Body of pancreas (tissue), 4 donors: ENCODE measurements around the gene SETMAR. TPM values are rescaled to one million over a fixed set of nuclear protein-coding genes. Genes with fewer than 3 reads are reported as not detected.

Experiments used
- ATAC-seq: fragments of 150-250 bp; one replicate; pipeline ENCODE4 v1.9.1; 2016
- DNase-seq, 4 donors: peaks; one replicate each; pipeline ENCODE4 v3.0.0-alpha.2; 2019
- H3K27ac ChIP-seq, 4 donors: fragments of 200-600 bp; sonication (generic); 1 replicate in 3 of 4; 2 replicates in 1 of 4; pipeline versions ENCODE4 v1.5.1 to v1.6.1; 2016 to 2019; ENCODE audit warnings: mild to moderate bottlenecking in 1 of 4, mixed read lengths in 1 of 4, moderate library complexity in 1 of 4
- H3K27me3 ChIP-seq, 2 donors: fragments of 200-600 bp; sonication (generic); one replicate each; pipeline ENCODE4 v1.6.0; 2016; ENCODE audit warnings: mild to moderate bottlenecking in 1 of 2
- H3K36me3 ChIP-seq, 2 donors: fragments of 200-600 bp; sonication (generic); replicated peaks in 1 of 2; 2 replicates each; pipeline ENCODE4 v1.5.1; 2016; ENCODE audit warnings: low read depth in 2 of 2; ENCODE audit not compliant: insufficient read depth in 1 of 2
- H3K4me1 ChIP-seq: fragments of 200-600 bp; sonication (generic); one replicate; pipeline ENCODE4 v1.6.0; 2016
- H3K4me3 ChIP-seq, 2 donors: fragments of 200-600 bp; sonication (generic); 1 replicate in 1 of 2; 2 replicates in 1 of 2; pipeline ENCODE4 v1.5.1; 2016 to 2019
- H3K9me3 ChIP-seq, 3 donors: fragments of 200-600 bp; sonication (generic); 1 replicate in 2 of 3; 2 replicates in 1 of 3; pipeline ENCODE4 v1.5.1; 2016
- CTCF ChIP-seq, 7 experiments: fragments of 450-650 bp in 4 of 7; fragments of 200-600 bp in 3 of 7; sonication (generic) in 3 of 7; IDR thresholded peaks; one replicate each; pipeline ENCODE4 v1.5.1; 2016 to 2019; ENCODE audit warnings: antibody characterized with exemption in 7 of 7
- POLR2A ChIP-seq, 3 donors: fragments of 450-650 bp; IDR thresholded peaks; one replicate each; pipeline ENCODE4 v1.6.1; 2016; ENCODE audit warnings: antibody characterized with exemption in 3 of 3, mild to moderate bottlenecking in 2 of 3
- WGBS, 2 donors: methylation state at CpG; one replicate each; pipeline ENCODE4 v1.1.5; 2017; 5-methylcytosine and 5-hydroxymethylcytosine counted together
- intact Hi-C: fragments of 100-400 bp; cut with DNase I; formaldehyde crosslinking; loops from one replicate; pipeline ENCODE4 v1.15.1; 2023
- total RNA-seq, 2 donors: library from RNA; depleted of rRNA; stranded (reverse); fragments of >200 nt; gene quantifications; one replicate each; pipeline ENCODE4 v1.1.0, GENCODE V29; 2016

The SETMAR gene
- total RNA-seq, 2 donors from 2014 or later = 14.5 to 27.0 TPM

DNA sequence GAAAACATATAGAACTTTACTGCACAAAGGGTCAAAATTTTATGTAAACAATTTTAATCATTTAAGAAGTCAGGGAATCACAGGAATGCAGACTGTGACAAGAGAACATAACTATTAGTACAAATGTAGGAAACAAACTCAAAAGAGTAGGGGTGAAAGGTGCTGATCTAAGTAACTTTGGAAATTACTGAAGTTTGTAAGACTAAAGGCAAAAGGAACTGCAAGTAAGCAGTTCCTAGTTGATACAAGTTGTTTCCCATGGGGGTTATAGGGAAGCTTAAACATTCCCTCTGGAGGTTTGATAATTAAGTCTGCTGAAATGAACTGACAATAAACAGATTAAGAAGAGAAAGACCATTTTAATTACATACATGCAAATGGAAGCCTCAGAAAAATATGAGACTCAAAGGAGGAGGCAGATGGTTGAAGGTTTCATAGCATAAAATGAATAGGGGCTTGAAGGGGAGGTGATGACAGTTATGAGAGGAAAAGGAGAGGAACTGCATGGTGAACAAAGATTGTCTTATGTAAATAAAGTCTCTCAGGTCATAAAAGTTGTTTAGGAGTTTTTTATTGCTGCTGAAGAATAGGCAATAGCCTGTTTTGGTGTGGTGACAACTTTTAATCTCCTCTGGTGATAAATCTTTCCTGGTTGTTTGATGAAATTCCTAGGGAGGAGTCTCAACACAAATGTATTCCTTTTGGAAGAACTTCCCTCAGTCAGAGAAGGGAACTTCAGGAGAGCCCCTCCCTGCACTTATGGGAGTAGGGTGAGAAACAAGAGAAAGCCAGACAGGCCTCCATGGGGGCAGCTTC, 17.1 kb downstream of the SETMAR start:
- Histone ChIP-seq H3K4me3 (no peak overlapping the region), H3K4me1 (no peaks in the 10 kb centered on the region), H3K9me3 (no peaks in the 10 kb centered on the region), H3K27ac (no peak overlapping the region), H3K36me3 (peaks cover 0 to 8% of the 10 kb centered on the region in 2 donors), H3K27me3 (no peaks in the 10 kb centered on the region)
- intact Hi-C loops = no loop called here
- no peak for TF ChIP-seq CTCF (IDR thresholded peaks at IDR 0.05)
- no peak for ATAC-seq
- no peak for DNase-seq

- H3K9me3 ChIP-seq = no peaks in the 10 kb centered on the region
- WGBS, 2 donors = 71 to 82% methylated on average over 1 of the region's 1 CpG
- H3K4me3 ChIP-seq = no peak overlapping the region
Observed at GRCh38 chr3:4321732-4322131, 18.6 kb downstream of the SETMAR start.

DNA sequence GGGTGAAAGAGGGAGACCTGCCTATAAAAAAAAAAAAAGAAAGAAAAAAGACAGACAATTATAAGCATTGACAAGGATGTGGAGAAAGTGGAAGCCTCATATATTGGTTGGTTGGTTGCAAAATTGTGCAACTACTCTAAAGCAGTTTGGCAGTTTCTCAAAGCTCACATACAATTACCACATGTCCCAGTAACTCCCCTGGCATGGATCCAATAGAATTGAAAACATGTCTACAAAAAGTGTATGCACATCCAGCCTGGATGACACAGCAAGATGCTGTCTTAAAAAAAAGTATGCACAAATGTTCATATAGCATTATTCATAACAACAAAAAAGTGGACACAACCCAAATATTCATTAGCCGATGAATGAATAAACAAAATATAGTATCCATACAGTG, 19.5 kb downstream of the SETMAR start:
- TF ChIP-seq CTCF (IDR thresholded peaks at IDR 0.05) (no peak), POLR2A (IDR thresholded peaks at IDR 0.05) (no peak)
- intact Hi-C loops = no loop called here
- no peak overlapping the region for H3K4me3 ChIP-seq
- H3K27ac ChIP-seq = no peak overlapping the region
- no peaks in the 10 kb centered on the region for H3K27me3 ChIP-seq
- DNase-seq = peak in 1 of 4 donors; percentile 21
- no peaks in the 10 kb centered on the region for H3K9me3 ChIP-seq
- H3K36me3 ChIP-seq = no peaks in the 10 kb centered on the region
- no peaks in the 10 kb centered on the region for H3K4me1 ChIP-seq
- ATAC-seq = no peak
- 90 to 97% methylated on average over 1 of the region's 1 CpG for WGBS, 2 donors

More at GRCh38 chr3:4321732-4322131, 18.6 kb downstream of the SETMAR start:
- Histone ChIP-seq H3K27ac (no peak overlapping the region), H3K27me3 (no peaks in the 10 kb centered on the region), H3K36me3 (peaks cover 0 to 5% of the 10 kb centered on the region in 2 donors), H3K4me1 (no peaks in the 10 kb centered on the region)
- intact Hi-C loops = no loop called here
- TF ChIP-seq CTCF (IDR thresholded peaks at IDR 0.05) (no peak), POLR2A (IDR thresholded peaks at IDR 0.05) (no peak)
- DNase-seq (no peak), ATAC-seq (no peak)

GRCh38 chr3:4323246-4324027, 20.3 kb downstream of the SETMAR start:
- Histone ChIP-seq H3K4me3 (no peak overlapping the region), H3K27ac (no peak overlapping the region), H3K4me1 (no peaks in the 10 kb centered on the region), H3K9me3 (peaks cover 0 to 2% (median 0%) of the 10 kb centered on the region in 3 donors), H3K36me3 (no peaks in the 10 kb centered on the region), H3K27me3 (no peaks in the 10 kb centered on the region)
- DNase-seq (no peak), ATAC-seq (no peak)
- TF ChIP-seq CTCF (IDR thresholded peaks at IDR 0.05) (no peak), POLR2A (IDR thresholded peaks at IDR 0.05) (no peak)
- intact Hi-C loops = no loop called here
- WGBS, 2 donors = 78 to 86% methylated on average over 3 of the region's 3 CpGs
